OCI-LY7 (cell line): ENCODE measurements around the gene ITM2B.

ENCODE experiments used
- EZH2phosphoT487 ChIP-seq: fragments of 200-600 bp; sonication (generic); IDR thresholded peaks from 2 replicates; pipeline ENCODE4 v1.6.1; 2018; ENCODE audit warnings: low read depth, borderline replicate concordance, mild to moderate bottlenecking, mixed run types, antibody characterized with exemption, low read length, moderate library complexity, mixed read lengths
- TF ChIP-seq, protein P1 (sequence below): fragments of 200-600 bp; sonication (generic); conservative IDR thresholded peaks from 2 replicates; pipeline ENCODE4 v1.5.1; 2014; ENCODE audit warnings: mild to moderate bottlenecking, antibody characterized with exemption, low read length, moderate library complexity, mixed read lengths

DNA sequence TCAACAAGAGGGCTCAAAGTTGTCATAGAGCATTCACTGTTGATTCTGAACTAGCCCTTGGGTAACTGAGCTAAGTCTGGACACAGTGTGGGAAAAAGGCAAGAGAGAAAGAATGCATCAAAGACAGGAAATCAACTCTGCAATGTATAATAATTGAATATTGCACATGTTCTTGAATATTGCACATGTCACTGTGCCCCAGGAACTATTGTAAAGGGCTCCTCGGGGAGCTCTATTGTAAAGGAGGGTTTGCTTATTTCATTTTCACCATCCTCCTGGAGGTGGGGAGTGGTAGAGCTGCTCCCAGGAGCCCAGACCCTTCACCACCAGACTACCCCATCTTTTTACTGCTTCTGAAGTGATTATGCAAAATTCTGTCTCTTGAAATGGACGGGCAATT is 44.4 kb upstream of the ITM2B start:
- TF ChIP-seq, protein P1, sequence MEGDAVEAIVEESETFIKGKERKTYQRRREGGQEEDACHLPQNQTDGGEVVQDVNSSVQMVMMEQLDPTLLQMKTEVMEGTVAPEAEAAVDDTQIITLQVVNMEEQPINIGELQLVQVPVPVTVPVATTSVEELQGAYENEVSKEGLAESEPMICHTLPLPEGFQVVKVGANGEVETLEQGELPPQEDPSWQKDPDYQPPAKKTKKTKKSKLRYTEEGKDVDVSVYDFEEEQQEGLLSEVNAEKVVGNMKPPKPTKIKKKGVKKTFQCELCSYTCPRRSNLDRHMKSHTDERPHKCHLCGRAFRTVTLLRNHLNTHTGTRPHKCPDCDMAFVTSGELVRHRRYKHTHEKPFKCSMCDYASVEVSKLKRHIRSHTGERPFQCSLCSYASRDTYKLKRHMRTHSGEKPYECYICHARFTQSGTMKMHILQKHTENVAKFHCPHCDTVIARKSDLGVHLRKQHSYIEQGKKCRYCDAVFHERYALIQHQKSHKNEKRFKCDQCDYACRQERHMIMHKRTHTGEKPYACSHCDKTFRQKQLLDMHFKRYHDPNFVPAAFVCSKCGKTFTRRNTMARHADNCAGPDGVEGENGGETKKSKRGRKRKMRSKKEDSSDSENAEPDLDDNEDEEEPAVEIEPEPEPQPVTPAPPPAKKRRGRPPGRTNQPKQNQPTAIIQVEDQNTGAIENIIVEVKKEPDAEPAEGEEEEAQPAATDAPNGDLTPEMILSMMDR = no peak
- TF ChIP-seq EZH2phosphoT487 = no peak
